OCI-M1 (cell line): Measurements from ENCODE around the gene CLCF1.
A peak's percentile ranks its signal among the peaks of the same experiment; 100 is the strongest.

ENCODE experiments used
- DNase-seq: peaks from one replicate; lab custom pipeline; 2025; lab: John Stamatoyannopoulos, UW

Gene CLCF1

GRCh38 chr11:67356387-67356863, 17.0 kb downstream of the CLCF1 start:
- no peak for DNase-seq

GRCh38 chr11:67355794-67356386, 17.5 kb downstream of the CLCF1 start:
- no peak for DNase-seq

- DNase-seq = no peak
These were observed 18.2 kb downstream of the CLCF1 start for GRCh38 chr11:67355023-67355793.

- peak; percentile 69 for DNase-seq
These were observed 19.0 kb downstream of the CLCF1 start for GRCh38 chr11:67354075-67355022.

GRCh38 chr11:67353317-67354074, 19.9 kb downstream of the CLCF1 start, which contains the start of gene POLD4:
Gene POLD4, minus strand, starts transcription at chr11:67353546. Its CDS starts 147 bp downstream, at chr11:67353399.
- DNase-seq = peak; percentile 98

GRCh38 chr11:67352546-67353316, 20.7 kb downstream of the CLCF1 start:
- peak; percentile 76 for DNase-seq

GRCh38 chr11:67351275-67352005, 22.0 kb downstream of the CLCF1 start:
- peak; percentile 81 for DNase-seq

- DNase-seq = no peak
These were observed 23.4 kb downstream of the CLCF1 start for GRCh38 chr11:67349928-67350465.

- DNase-seq = no peak
These were observed 23.9 kb downstream of the CLCF1 start for GRCh38 chr11:67349457-67349856.

GRCh38 chr11:67349036-67349435, 24.4 kb downstream of the CLCF1 start:
- DNase-seq = no peak

- DNase-seq = peak; percentile 73
These were observed 25.2 kb downstream of the CLCF1 start for GRCh38 chr11:67347964-67348749.

GRCh38 chr11:67345920-67346819, 27.2 kb downstream of the CLCF1 start:
- peak; percentile 52 for DNase-seq

GRCh38 chr11:67345247-67345919, 28.0 kb downstream of the CLCF1 start:
- no peak for DNase-seq

GRCh38 chr11:67344264-67344663, 29.1 kb downstream of the CLCF1 start:
- no peak for DNase-seq

- no peak for DNase-seq
These were observed 36.1 kb downstream of the CLCF1 start for GRCh38 chr11:67337257-67337656.

GRCh38 chr11:67332081-67332691, 41.2 kb downstream of the CLCF1 start:
- DNase-seq = no peak

GRCh38 chr11:67323526-67323925, 49.9 kb downstream of the CLCF1 start:
- DNase-seq = no peak
